HG02840 (cell line): ENCODE measurements around the gene NRM.
"Not testable (repeated sequence)": the region's sequence is repeated elsewhere in the genome, so short reads cannot be mapped to it uniquely, and the experiment has no call there.

Experiments
- ATAC-seq: cut with Tn5 transposase; IDR thresholded peaks from one replicate; pipeline ENCODE4 v1.9.1; 2021; ENCODE audit warnings: mild to moderate bottlenecking, moderate library complexity, moderate number of reproducible peaks; ENCODE audit not compliant: unreplicated experiment, low FRiP score

NRM gene

GRCh38 chr6:30672445-30673253 lies 18.1 kb downstream of the NRM start, which contains the start of gene DHX16:
DHX16 (minus strand) TSS chr6:30673006; CDS start chr6:30672841, 165 bp downstream.
- peak; percentile 82 for ATAC-seq

GRCh38 chr6:30670760-30671527 lies 19.8 kb downstream of the NRM start:
- ATAC-seq = no peak

- ATAC-seq = not testable (repeated sequence)
Measured at GRCh38 chr6:30666300-30666699, 24.5 kb downstream of the NRM start.

- ATAC-seq = no peak
Measured at GRCh38 chr6:30664994-30665767, 25.6 kb downstream of the NRM start.

GRCh38 chr6:30657922-30658321 lies 32.9 kb downstream of the NRM start:
- not testable (repeated sequence) for ATAC-seq

GRCh38 chr6:30657454-30657853 lies 33.3 kb downstream of the NRM start:
- ATAC-seq = no peak

GRCh38 chr6:30656513-30656912 lies 34.3 kb downstream of the NRM start:
- no peak for ATAC-seq

GRCh38 chr6:30655743-30656094 lies 35.1 kb downstream of the NRM start:
- no peak for ATAC-seq

GRCh38 chr6:30654798-30655742 lies 35.7 kb downstream of the NRM start:
- ATAC-seq = no peak

GRCh38 chr6:30651143-30651542 lies 39.6 kb downstream of the NRM start:
- ATAC-seq = no peak

GRCh38 chr6:30647242-30648116 lies 43.3 kb downstream of the NRM start:
- peak; percentile 68 for ATAC-seq

- peak; percentile 50 for ATAC-seq
Measured at GRCh38 chr6:30646450-30647241, 44.1 kb downstream of the NRM start, which contains the start of gene C6orf136. C6orf136 (plus strand) TSS chr6:30647133; CDS start chr6:30647232, 99 bp downstream.

GRCh38 chr6:30645989-30646388 lies 44.8 kb downstream of the NRM start:
- ATAC-seq = no peak

GRCh38 chr6:30644769-30645168 lies 46.0 kb downstream of the NRM start:
- ATAC-seq = no peak

GRCh38 chr6:30643656-30644055 lies 47.1 kb downstream of the NRM start:
- no peak for ATAC-seq

GRCh38 chr6:30641048-30641447 lies 49.7 kb downstream of the NRM start:
- no peak for ATAC-seq

- no peak for ATAC-seq
Measured at GRCh38 chr6:30640481-30640880, 50.3 kb downstream of the NRM start.
